Sigmoid colon (tissue), 4 donors: ENCODE results near the gene PSMB10.

Experiments
- CTCF ChIP-seq, 4 experiments: fragments of 450-650 bp in 3 of 4; fragments of 200-600 bp in 1 of 4; IDR thresholded peaks; one replicate each; pipeline ENCODE4 v1.5.1; 2016 to 2019; ENCODE audit warnings: antibody characterized with exemption in 4 of 4, mild to moderate bottlenecking in 3 of 4, moderate library complexity in 2 of 4
- EP300 ChIP-seq, 4 donors: sonication (generic); formaldehyde crosslinking; IDR thresholded peaks; one replicate each; pipeline ENCODE4 v1.6.1; 2017; ENCODE audit warnings: antibody characterized with exemption in 4 of 4
- POLR2A ChIP-seq, 2 donors: fragments of 450-650 bp; IDR thresholded peaks; one replicate each; pipeline ENCODE4 v1.6.1; 2016; ENCODE audit warnings: antibody characterized with exemption in 2 of 2, mild to moderate bottlenecking in 2 of 2, moderate library complexity in 2 of 2
- POLR2AphosphoS5 ChIP-seq, 4 donors: sonication (generic); formaldehyde crosslinking; IDR thresholded peaks; one replicate each; pipeline ENCODE4 v1.6.1; 2017; ENCODE audit warnings: antibody characterized with exemption in 4 of 4

- TF ChIP-seq CTCF (IDR thresholded peaks at IDR 0.05): no peak
- TF ChIP-seq POLR2AphosphoS5 (IDR thresholded peaks at IDR 0.05): no peak
- TF ChIP-seq POLR2A (IDR thresholded peaks at IDR 0.05): no peak
- no peak for TF ChIP-seq EP300 (IDR thresholded peaks at IDR 0.05)
These were observed 51.1 kb downstream of the PSMB10 start for GRCh38 chr16:67885545-67885944.
